ENCODE measurements around the gene ZBTB40. TPM values are rescaled to one million over a fixed set of nuclear protein-coding genes. Genes with fewer than 3 reads are reported as not detected.

ZBTB40 gene
- total and polyA plus RNA-seq, 2 of the 13 experiments (the other 11 are each of a cell fraction or from before 2014, with no cell fraction given), result 8.8 to 16.5 TPM

GRCh38 chr1:22547818-22548462 is 96.3 kb downstream of the ZBTB40 start (continued):
- TF ChIP-seq ATF4 (CRISPR knock-in tag; IDR thresholded peaks at IDR 0.05) (no peak), TP53 (CRISPR knock-in tag; conservative IDR thresholded peaks at IDR 0.05) (no peak)

DNA sequence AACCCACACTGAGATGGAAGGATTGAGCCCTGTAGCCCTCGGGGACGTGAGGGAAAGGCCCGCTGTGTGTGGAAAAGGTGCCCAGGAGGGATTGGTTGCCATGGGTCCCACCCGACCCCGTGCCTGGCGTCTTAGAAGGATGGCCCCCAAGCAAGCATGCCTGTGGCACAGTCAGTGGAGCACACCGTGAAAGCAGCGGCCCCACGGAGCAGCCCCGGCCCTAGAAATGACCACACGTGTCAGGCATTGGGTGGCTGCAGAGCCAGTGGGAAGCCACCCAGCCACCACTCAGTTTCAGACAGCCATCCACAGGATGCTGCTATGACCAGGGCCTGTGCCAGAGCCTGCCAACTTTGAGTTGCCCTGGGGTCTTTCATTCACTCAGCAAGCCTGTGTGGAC is 98.4 kb downstream of the ZBTB40 start:
- TF ChIP-seq HMGA1 (CRISPR knock-in tag; conservative IDR thresholded peaks at IDR 0.05) (no peak), ZSCAN22 (CRISPR knock-in tag; IDR thresholded peaks at IDR 0.05) (no peak), HMG20A (CRISPR knock-in tag; IDR thresholded peaks at IDR 0.05; ENCODE audit: borderline replicate concordance) (no peak)
- Histone ChIP-seq H3K4me3 (replicated peaks in 1 of 3; ENCODE audit: insufficient read depth in 1 of 3, low read depth in 2 of 3, low read length in 3 of 3) (no peak overlapping the region), H3K9me3 (ENCODE audit: low read length) (no peaks in the 10 kb centered on the region), H3K9ac (ENCODE audit: insufficient read depth, low read depth, low read length) (no peak overlapping the region), H3K27me3 (ENCODE audit: control insufficient read depth in 1 of 2, insufficient read depth in 2 of 2, low read length in 2 of 2) (peaks cover 20 to 83% of the 10 kb centered on the region in 2 experiments), H3K4me2 (ENCODE audit: low read depth, low read length) (no peak overlapping the region), H3K27ac (ENCODE audit: extremely low read length, insufficient read depth, low read length) (no peak overlapping the region), H3K36me3 (replicated peaks in 1 of 2; ENCODE audit: control insufficient read depth in 1 of 2, insufficient read depth in 2 of 2, low read length in 2 of 2) (no peaks in the 10 kb centered on the region), H3K79me2 (ENCODE audit: insufficient read depth, low read length) (no peaks in the 10 kb centered on the region), H2AFZ (ENCODE audit: low read length) (no peak overlapping the region), H3K4me1 (ENCODE audit: insufficient read depth, low read length) (0 out of 2 replicates have a peak, but pooled peaks cover 7% of the 10 kb centered on the region), H4K20me1 (ENCODE audit: insufficient read depth, low read length) (peaks cover 3% of the 10 kb centered on the region; the same call in 1 of the 2 replicates)
- CTCF ChIA-PET (ENCODE audit: low intra/inter-chr PET ratio, low total read pairs), result no interaction called here
- no TSS peak for BruUV-seq (replicated peaks)
- in situ Hi-C loops (cut with HindIII; ENCODE audit: extremely low pct_ligation_motif_present, low pct_unique_long_range_greater_than_20kb) (no loop called here), intact Hi-C loops (cut with micrococcal nuclease; ENCODE audit: unreplicated experiment) (no loop called here)
- ATAC-seq, result no peak
- POLR2A ChIA-PET, result no interaction called here
- no peak for DNase-seq (ENCODE audit: low spot score)
- FAIRE-seq, result no peak
- 14% methylated on average over 3 of the region's 11 CpGs for WGBS (ENCODE audit: low lambda C conversion rate)

DNA sequence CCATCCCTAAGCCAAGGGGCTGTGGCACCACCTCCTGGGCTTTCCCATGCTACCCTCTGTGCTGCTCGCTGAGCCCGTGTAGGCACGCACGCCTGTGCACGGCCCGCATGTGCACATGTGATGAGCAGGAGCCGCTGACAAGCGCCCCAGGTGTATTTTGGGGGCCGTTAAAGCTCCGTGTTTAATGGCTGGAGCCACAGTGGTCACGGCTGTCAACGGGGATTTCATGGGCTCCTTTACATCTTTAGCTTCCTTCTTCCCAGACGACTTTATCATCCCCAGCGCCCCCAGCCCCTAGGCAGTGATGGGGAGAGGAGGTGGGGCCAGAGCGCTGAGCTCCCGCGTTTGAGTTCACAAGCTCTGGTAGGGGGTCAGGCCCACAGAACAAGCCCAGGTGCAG is 99.9 kb downstream of the ZBTB40 start:
- 50% methylated on average over 9 of the region's 17 CpGs for WGBS (ENCODE audit: low lambda C conversion rate)

More for the DNA sequence above, 99.9 kb downstream of the ZBTB40 start:
- Histone ChIP-seq H3K27ac (ENCODE audit: extremely low read length, insufficient read depth, low read length) (no peak overlapping the region), H3K27me3 (ENCODE audit: control insufficient read depth in 1 of 2, insufficient read depth in 2 of 2, low read length in 2 of 2) (peaks cover 19 to 86% of the 10 kb centered on the region in 2 experiments), H3K4me3 (replicated peaks in 1 of 3; ENCODE audit: insufficient read depth in 1 of 3, low read depth in 2 of 3, low read length in 3 of 3) (no peak overlapping the region), H4K20me1 (ENCODE audit: insufficient read depth, low read length) (peaks cover 3% of the 10 kb centered on the region; the same call in 1 of the 2 replicates), H2AFZ (ENCODE audit: low read length) (no peak overlapping the region), H3K9ac (ENCODE audit: insufficient read depth, low read depth, low read length) (no peak overlapping the region), H3K4me2 (ENCODE audit: low read depth, low read length) (no peak overlapping the region), H3K9me3 (ENCODE audit: low read length) (no peaks in the 10 kb centered on the region), H3K36me3 (replicated peaks in 1 of 2; ENCODE audit: control insufficient read depth in 1 of 2, insufficient read depth in 2 of 2, low read length in 2 of 2) (no peaks in the 10 kb centered on the region), H3K79me2 (ENCODE audit: insufficient read depth, low read length) (no peaks in the 10 kb centered on the region), H3K4me1 (ENCODE audit: insufficient read depth, low read length) (peaks cover 8% of the 10 kb centered on the region; the same call in 1 of the 2 replicates)
- ATAC-seq (no peak), DNase-seq (ENCODE audit: low spot score) (no peak), FAIRE-seq (no peak)
- CTCF ChIA-PET (ENCODE audit: low intra/inter-chr PET ratio, low total read pairs), result no interaction called here
- in situ Hi-C loops (cut with HindIII; ENCODE audit: extremely low pct_ligation_motif_present, low pct_unique_long_range_greater_than_20kb) (no loop called here), intact Hi-C loops (cut with micrococcal nuclease; ENCODE audit: unreplicated experiment) (no loop called here)
- BruUV-seq (replicated peaks), result no TSS peak
- POLR2A ChIA-PET, result no interaction called here
- TF ChIP-seq KLF15 (CRISPR knock-in tag; IDR thresholded peaks at IDR 0.05; ENCODE audit: borderline replicate concordance), result no peak
- TF ChIP-seq ZNF740 (CRISPR knock-in tag; IDR thresholded peaks at IDR 0.05), result no peak

Data from HepG2 (cell line).